HG03139 (cell line): ENCODE data around the gene ERAS.

ENCODE experiments used
- ATAC-seq: cut with Tn5 transposase; IDR thresholded peaks from one replicate; pipeline ENCODE4 v1.9.1; 2021; ENCODE audit not compliant: unreplicated experiment

The ERAS gene, protein sequence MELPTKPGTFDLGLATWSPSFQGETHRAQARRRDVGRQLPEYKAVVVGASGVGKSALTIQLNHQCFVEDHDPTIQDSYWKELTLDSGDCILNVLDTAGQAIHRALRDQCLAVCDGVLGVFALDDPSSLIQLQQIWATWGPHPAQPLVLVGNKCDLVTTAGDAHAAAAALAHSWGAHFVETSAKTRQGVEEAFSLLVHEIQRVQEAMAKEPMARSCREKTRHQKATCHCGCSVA

DNA sequence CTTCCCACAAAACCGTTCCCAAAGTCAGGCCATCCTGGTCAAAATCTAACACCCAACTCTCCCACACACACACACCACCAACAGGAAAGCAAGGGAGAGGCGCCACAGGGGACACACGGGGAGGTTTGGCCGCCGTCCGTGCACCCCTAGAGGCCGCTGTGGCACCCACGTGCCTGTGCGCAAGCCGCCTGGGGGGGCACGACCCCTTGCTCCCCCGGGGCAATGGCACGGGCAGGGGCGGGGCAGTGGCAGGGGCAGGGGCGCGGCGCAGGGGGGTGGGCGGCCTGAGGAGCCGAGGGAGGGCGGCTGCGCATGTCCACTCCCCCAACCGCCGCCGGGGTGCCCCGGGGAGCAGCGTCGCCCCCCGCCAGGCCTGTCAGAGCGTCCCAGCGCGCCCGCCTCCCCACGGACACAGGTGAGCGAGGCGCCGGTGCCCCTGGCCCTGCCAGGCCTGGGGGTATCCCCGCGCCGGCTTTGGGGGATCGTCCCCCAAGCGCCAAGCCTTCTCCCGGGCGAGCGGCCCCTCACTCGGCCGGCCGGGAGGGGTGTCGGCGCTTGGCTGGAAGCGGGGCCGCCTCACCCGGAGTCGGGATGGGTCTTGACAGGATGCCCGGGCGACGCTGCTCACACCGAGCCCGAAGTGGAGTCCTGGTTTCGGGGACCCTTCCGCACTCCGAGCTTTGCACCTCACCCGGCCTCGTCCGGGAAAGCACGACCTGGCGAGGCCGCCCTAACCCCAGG, at the start of gene ERAS:
TSS of gene ERAS (plus strand) at position 379 of the 741 bp plus-strand sequence. CDS start 2,611 bp downstream, outside the sequence.
- no peak for ATAC-seq

DNA sequence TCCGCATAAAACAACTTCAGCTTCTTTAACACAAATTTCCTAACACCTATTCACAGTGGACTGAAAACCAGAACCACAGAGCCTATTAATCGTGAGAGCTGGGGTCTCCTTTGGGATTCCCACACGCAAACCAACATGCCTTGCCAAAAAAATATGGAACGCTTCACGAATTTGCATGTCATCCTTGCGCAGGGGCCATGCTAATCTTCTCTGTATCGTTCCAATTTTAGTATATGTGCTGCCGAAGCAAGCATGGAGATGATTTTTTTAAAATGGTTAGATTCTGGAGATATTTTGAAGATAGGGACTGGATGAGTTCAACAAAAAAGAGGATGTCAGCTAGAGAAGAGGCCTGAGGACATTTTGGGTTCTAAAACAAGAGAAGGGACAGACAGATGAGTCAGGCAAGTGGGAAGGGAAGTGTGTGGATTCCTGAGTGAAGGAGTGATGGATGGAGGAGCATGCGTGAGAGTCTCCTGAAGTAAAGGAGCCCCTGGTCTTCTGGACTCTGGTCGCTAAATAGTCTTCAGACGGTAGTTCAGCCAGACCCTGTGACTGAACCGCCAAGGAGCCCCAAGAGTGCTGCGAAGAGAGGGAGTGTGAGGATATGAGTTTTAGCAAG, 49.4 kb upstream of the ERAS start:
- ATAC-seq = no peak

- ATAC-seq = no peak
Observed at GRCh38 chrX:48779399-48779798, 46.9 kb upstream of the ERAS start.

- no peak for ATAC-seq
Observed at GRCh38 chrX:48781705-48782104, 44.6 kb upstream of the ERAS start.

DNA sequence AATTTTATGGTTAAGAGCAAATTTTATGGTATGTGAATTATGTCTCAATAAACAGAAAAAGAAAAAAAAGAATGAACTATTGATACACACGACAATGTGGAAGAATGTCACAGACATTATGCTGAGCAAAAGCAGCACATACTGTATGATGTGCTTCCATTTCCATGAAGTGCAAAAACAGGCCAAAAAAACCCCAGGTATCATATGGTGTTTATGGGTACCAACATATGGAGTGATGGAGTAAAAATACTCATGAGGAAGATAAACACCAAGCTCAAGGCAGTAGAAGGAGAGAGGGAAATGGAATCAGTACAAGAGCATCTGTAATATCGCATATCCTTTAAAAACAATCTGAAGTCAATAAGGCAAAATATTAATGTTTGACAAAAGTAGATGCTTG, 44.1 kb upstream of the ERAS start:
- ATAC-seq = no peak

- no peak for ATAC-seq
Observed at GRCh38 chrX:48782795-48783194, 43.5 kb upstream of the ERAS start.

- no peak for ATAC-seq
Observed at GRCh38 chrX:48784726-48785125, 41.6 kb upstream of the ERAS start.

GRCh38 chrX:48785186-48785539, 41.1 kb upstream of the ERAS start:
- ATAC-seq = no peak

GRCh38 chrX:48785540-48786214, 40.6 kb upstream of the ERAS start:
- no peak for ATAC-seq

GRCh38 chrX:48786341-48786800, 39.9 kb upstream of the ERAS start, which contains the start of gene GATA1:
Gene GATA1, plus strand, starts transcription at chrX:48786590. Its CDS starts 4,520 bp downstream, at chrX:48791110.
- no peak for ATAC-seq

DNA sequence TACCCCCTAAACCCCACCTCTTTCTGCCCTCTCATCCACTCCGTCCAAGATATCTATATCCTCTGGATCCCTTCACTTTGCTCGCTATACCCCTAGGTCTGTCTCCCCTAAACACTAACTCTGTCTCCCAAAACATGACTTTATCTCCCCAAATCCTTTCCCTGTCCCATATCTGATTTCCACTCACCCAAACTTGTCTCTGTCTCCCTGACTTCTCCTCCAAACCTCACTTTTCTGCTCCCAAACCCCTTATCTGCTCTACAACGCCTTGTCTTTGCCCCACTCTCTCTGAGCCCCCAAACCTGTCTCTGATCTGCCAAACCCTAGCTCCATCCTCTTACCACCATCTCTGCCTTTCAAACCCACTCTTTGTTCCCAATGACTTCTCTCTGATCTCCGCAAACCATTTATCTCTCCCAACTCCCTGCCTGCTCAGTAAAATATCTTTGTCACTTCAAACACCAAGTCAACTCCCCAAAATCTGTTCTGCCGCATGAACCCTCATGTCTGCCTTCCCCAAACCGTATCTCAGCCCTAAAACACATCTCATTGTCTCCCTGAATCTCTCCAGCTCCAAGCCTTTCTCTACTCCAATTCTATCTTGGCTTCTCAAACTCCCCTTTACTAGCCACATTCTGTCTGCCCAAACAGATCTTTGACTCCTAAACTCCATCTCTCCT, 39.3 kb upstream of the ERAS start:
- ATAC-seq = no peak

DNA sequence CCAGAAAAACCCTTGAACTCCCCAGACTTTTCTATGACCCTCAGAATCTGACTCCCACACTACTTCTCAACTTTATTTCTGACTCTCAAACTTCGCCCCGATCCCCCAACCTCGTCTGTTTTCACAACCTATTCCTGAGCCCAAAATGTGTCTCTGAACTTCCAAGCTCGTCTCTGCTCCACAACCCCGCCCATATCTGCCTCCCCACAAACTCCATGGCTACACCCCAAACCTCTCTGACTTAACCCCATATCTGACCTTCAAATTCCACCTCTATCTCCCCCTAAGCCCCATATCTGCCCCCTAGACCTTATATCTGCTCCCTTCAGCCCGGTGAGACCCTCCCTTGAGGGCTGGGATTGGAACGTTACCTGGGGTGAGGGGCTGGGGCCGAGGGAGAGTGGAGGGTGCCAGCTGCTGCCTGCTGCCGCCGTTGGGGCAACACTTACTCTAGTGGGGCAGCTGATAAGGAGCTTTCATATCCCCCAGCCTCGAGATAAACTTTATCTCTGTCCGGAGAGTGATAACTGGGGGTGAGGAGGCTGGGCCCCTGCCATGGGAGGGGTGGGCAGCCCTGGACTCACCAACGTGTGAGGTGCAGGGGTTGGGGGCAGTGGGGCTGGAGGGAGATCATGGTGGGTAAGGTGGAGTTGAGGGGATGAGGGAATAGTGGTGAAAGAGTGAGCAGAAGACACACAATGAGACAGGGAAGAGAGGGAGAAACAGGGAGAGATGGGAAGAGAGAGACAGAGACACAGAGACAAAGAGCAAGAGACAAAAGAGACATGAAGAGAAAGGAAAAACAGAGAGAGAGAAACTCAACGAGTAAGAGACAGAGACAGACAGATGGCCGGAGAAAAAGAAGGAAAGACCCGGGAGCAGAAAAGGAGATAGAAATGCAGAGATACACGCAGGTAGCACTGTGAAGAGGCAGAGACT, 38.5 kb upstream of the ERAS start:
- no peak for ATAC-seq

DNA sequence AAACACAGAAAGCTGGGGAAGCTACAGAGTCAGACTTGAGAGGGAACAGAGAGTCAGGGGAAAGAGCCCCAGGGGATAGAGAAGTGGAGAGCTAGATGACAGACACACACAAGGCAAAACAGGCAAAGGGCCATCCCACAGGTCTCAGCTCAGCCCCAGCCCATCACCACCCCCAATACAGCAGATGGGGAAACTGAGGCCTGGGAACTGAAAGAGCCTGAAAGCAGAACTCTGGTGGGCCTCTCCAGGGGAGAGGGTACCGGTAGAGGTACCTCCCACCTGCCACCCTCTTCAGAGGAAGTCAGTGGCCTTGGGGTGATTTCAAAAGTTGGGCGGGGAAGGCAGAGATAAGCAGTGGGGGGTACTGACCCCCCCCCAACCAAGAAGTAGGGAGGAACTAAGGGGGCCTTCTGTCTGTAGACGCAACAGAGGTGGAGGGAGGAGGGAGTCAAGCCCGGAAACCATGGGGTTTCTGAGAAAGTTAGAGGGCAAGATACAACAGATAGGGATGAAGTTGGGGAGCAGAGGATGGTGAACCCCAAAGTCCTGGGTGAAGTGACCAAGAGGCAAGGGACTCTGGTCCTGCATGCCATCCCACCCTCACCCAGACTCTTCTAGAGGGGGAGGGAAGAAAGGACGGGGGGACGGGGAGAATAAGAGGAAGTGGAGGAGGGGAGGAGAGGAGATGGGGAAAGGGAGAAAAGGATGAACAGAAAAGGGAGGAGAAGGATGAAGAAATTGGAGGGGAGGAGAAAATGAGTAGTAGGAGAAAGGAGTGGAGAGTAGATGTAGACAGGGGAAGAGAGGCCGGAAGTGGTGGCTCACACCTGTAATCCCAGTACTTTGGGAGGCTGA, 36.7 kb upstream of the ERAS start:
- no peak for ATAC-seq

DNA sequence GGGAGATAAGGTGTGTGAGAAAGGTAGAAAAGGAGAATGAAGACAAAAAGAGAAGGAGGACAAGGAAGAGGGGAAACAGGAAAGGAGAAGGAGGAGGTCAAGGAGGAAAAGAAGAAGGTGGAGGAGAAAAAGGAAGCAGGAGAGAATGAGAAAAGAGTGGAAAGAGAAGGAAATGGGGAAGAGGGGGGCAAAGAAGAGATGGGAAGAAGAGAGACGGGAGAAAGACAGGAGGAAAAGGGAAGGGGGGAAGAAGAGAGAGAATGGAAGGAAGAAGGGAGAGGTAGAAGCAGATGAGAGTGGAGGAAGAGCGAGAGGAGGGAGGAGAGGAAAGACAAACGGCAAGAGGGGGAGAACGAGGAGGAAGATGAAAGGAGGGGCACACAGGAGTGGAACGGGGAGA, 35.8 kb upstream of the ERAS start:
- no peak for ATAC-seq

DNA sequence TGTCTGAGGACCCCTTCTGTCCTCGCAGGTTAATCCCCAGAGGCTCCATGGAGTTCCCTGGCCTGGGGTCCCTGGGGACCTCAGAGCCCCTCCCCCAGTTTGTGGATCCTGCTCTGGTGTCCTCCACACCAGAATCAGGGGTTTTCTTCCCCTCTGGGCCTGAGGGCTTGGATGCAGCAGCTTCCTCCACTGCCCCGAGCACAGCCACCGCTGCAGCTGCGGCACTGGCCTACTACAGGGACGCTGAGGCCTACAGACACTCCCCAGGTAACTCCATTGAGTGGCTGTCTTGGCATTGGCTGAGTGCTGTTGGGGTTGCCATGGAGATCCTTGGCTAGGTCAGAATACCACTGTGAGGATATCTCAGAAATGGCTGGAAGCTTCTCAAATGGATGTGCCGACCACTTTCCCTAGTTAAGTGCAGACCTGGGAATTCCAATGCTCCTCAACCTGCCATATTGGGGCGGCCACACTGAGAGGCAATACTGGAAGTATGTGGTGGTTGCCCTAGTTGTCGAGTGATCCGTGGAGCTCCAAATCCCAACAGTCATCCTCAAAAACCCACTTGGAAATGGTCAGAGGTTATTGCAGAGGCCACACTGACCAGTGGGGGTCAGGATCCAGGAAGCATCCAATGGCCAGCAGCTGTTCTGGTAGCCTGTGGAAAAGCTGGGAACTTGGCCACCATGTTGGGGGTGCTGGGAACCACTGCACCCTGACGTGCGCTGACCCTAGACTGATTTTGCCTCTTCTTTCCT, 35.1 kb upstream of the ERAS start:
- no peak for ATAC-seq

- ATAC-seq = no peak
Observed at GRCh38 chrX:48792219-48792618, 34.1 kb upstream of the ERAS start.

DNA sequence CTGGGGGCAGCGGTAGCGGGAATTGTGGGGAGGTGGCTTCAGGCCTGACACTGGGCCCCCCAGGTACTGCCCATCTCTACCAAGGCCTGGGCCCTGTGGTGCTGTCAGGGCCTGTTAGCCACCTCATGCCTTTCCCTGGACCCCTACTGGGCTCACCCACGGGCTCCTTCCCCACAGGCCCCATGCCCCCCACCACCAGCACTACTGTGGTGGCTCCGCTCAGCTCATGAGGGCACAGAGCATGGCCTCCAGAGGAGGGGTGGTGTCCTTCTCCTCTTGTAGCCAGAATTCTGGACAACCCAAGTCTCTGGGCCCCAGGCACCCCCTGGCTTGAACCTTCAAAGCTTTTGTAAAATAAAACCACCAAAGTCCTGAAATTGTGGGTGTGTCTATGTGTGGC, 32.4 kb upstream of the ERAS start:
- no peak for ATAC-seq

DNA sequence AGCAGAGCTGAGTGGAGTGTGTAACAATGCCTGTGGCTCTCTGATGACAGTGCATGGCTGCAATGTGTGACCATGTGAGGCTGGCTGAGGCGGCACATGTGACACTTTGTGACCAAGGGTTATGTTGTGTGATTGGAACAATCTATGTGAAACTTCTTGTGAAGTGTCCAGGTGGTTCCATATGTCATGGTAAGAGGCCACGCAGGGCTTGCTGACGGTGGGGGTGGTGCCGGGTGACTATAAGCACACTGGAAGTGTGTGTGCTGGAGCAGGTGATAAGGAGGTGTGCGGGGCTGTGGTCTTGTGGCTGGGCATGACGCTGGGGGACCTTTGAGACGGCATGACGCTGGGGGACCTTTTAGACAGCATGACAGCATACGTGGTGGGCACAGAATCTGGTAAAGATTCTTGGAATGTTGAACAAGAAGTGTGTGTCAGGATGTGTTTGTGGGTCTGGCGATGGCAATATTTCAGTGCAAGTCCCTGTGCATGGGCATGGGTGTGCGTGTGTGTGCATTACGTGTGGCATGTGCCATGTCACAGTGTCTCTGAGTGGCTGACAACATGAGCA, 31.9 kb upstream of the ERAS start:
- no peak for ATAC-seq
